ENCODE measurements around the gene STX18.

Gene STX18

DNA sequence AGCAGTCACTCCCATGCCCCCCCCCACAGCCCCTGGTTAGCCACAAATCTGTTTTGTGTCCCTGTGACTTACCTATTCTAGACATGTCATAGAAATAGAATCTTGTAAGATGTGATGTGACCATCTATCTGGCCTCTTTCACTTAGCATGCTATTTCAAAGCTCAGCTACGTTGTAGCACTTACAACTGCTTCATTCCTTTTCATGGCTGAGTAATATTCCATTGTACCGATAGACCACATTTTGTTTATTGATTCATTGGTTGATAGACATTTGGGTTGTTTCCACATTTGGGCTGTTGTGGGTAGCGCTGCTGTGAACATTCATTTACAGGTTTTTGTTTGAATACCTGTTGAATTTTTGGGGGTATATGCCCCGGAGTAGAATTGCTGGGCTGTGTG is 143.4 kb downstream of the STX18 start:
- no peak for DNase-seq (ENCODE audit: low read depth)

DNA sequence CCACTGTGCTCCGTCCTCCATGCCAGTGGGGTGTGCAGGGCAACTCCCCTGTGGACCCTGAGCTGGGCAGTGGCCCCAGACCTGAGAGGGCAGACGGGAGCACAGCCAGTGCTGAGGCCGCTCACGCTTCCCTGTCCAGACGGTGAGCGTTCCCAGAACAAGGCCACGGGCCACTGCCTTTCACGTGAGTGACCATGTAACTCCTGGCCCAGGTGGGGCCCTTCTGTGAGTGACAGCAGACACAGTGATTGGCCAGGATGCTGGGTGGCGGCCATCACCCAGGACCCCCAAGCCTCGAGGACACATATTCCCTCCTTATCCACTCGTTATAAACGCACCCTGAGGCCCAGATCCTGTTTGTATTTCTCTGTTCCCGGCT is 144.4 kb downstream of the STX18 start:
- DNase-seq (ENCODE audit: low read depth) = no peak

DNA sequence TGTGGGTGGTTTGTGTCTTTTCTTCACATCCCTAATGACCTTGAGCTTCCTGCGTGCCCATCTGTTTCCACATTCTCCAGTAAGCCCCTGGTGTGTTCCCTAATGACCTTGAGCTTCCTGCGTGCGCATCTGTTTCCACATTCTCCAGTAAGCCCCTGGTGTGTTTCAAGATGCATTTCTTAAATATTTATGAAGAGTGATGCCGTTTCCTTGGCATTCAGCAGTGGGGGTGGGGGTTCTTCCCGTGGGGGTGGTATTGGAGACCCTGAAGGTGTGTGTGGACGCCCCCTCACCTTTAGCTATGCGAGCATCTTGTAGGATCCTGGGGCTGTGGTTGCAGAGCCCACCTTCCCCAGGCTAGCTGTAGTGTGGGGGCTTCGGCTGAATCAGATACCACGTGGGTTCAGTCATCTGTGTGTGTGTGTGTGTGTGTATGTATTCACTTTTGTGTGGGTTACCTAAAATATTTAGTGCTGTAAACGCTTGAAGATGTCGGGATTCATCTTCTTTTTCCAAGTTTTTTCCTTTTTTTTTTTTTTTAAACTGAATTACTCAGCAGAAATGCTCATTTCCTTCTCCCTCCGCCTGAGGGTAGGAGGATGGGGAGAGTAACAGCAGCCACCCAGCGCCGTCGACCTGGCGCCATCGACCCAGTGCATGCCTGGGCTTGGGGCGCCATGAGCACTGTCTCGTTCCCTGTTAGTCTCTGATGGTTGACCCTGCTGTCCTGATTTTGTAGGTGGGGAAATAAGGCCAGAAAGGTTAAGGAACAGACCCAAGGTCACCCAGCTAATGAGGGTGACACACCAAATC is 145.0 kb downstream of the STX18 start:
- no peak for DNase-seq (ENCODE audit: low read depth)

DNA sequence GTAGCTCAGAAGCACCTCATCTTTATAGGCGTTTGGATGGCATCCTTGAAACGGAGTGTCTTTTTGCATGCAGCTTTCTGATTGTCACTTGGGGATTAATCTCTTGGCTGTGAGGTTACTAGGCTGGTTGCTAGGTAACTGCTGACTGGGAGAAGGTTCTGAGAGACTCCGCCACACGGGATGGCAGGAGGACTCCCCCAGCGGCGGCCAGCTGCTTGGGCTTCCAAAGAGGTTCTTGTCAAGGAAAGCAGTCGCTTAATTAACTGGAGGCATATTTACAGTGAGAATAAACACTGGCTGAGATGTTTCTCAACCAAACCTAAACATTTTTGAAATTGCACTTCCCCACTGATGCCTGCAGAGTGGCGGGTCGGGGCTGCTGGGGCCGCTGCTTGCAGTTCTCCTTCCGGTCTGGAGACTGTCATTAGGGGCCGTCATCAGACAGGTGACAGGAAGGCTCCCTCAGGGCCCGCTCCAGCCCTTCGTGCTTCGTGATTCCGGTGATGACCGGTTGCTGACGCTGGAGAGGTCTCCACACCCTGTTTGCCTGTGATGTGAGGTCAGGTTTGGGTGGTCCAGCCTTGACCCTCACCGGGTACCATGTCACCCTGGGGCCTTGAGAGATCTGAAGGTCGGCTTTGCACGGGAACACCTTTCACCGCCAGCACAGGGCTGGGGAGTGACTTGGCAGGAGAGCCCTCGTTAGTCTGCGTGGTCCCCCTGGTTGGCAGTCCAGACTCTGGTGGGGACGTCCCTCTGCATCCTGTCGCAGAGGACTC is 145.8 kb downstream of the STX18 start:
- DNase-seq (ENCODE audit: low read depth) = no peak

DNA sequence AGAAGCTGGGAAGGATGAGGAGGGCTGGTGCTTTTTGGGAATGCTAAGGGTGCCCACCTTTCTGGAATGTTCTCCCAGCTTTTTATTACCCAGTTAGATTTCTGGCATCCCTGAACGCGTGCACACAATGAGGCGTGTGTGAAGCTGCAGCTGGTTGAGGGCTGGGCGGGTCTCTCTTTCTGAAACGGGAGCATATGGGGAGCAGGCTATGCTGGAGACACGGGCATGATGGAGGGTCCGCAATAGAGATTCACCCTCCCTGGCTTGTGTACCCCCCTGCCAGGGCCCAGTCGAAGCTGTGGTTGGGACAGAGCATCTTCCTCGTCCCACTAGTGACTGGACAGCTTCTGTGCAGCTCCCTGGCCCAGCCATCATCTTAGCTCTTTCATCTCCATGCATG is 146.5 kb downstream of the STX18 start:
- DNase-seq (ENCODE audit: low read depth) = no peak

DNA sequence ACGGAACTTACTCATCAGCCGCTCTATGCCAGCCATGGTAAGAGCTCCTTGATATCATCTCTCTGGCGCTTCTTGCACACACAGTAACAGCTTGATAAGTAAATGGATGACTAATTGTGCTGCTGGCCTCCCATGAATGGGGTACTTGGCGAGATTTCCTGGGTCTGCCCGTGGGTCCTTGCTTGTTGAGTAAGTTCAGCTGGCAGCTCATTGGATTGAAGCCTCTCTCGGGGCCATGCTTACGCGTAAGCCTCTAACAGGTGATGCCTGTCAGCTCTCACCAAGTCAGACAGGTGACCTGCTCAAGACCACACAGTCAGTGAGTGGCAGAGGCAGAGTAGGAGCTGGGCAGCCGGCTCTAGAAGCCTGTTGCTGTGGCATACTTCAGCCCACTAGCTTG is 147.2 kb downstream of the STX18 start:
- no peak for DNase-seq (ENCODE audit: low read depth)

DNA sequence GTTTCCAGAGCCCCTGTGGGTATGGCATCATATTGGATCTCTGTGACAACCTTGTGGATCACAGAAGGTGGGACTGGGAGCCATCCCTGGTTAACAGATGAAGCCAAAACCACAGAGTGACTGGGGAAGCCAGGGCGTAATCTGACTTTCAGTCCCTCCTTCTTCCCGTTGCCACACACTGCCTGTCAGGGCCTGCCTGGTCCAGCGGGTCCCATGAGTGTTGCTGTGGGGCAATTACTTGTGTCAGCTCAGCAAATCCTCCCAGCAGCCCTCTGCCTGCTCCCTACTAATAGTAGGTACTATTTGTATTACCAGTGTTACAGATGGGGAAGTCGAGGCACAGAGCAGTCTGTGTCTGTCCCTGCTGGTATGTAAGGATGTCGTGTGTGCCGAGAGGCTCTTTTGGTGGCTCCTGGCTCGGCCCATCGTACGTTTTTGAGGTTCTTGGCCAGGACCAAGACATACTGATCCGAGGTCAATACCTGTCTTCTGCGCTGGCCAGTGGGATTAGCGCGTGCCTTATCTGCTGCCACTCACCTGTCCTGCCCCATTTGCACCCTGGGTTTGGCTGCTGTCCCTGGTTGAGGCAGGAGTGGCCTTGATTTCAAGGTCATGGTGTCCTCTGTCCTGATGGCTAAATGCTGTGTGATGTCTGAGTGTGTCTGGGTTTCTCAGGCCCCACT is 149.2 kb downstream of the STX18 start:
- no peak for DNase-seq (ENCODE audit: low read depth)

DNA sequence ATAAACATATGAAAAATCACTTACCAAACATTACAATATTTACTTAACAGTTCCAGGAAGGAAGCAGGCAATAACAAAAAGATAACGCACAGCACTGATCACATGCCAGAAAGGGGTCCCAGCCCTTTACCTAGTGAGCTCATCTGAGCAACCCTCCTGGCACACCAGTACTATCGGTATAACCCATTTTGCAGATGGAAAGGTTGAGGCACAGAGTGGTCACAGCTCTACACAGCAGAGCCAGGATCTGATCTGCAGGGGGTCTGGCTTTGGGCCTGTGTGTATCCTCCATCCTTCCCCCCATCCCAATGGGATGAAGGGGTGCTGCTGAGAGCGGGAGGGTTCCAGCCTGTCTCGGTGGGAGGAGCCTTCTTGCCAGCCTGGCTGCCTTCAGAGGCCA is 150.0 kb downstream of the STX18 start:
- no peak for DNase-seq (ENCODE audit: low read depth)

DNA sequence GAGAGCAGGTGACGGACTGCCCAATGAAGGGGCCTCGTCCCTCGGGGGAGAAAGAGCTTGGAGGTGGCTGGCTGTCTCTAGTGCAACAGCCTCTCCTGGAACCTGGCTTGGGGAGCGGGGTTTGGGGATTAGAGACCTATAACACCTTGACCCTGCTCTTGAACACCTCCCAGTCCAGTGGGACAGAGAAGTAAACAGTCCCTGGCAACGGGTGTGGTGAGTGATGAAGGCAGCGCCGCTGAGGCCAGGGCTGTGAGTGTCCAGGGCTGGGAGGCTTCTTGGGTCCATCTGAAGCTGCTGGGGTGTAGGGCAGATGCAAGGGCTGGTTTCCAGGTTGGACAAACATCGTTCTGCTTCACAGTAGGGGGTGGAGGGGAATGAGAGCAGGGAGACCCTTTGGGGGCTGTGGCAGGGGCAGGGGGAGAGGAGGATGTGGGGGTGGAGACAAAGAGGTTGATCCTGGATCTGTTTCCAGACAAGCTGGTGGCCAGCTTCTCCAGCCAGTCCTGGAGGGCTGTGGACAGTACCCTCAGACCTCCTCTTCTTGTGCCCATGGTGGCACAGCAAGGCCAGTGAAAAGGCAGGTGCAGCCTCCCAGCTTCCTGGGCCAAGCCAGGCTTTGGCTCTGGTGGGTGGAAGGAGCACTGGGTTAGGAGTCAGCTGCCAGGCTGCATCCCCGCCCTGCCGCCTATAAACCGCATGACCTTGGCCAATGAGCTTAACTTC is 151.2 kb downstream of the STX18 start:
- DNase-seq (ENCODE audit: low read depth) = no peak

DNA sequence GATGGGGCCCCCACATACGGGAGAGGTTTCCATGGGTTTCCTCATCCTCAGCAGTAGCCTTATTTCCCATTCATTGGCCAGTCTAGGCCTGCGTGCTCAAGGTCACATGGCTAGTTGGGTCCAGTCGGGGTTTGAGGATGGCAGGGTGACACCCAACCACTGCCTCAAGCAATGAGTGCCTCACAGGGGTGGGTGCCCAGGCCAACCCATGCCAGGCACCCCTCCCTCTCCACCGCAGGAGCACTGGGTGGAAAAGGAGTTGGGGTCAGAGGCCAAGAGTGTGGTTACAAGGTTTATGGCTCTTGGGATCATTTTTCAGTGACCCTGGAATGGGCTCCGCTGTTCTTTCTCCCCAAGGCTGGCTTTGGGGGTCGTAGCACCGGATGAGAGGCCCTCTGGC is 151.8 kb downstream of the STX18 start:
- no peak for DNase-seq (ENCODE audit: low read depth)

DNA sequence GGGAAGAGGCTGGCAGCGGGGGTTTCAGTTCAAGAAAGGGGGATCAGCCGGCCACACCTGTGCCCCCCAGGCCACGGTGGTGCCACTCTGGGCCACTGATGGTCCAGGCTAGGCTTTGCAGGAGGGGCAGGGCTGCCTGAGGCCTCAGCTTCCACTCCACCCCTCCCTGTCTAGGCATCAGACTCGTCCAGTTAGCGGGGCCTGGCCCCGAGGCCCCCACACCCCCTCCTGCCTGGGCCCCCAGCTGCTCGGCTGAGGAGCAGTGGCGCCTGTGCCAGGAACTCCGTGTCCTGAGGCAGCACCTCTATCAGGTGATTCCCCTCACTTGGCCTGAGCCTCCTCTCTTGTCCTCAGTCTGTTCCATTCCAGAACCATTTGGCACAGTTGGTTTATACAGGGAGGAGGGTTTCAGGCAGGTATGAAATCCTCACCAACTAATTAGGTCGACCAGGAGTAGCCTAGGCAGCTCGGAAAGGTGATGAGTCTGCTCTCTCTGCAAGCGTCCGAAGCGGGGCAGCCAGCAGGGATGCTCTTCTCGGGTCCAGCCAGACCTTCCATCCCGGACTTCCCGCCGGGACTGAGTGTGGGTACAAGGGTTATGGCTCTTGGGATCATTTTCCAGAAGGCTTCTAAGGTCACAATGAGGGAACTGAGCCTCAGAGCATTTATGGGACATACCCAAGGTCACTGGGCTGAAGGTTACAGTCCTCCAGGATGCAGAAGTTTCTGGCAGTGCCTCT is 152.8 kb downstream of the STX18 start:
- no peak for DNase-seq (ENCODE audit: low read depth)

DNA sequence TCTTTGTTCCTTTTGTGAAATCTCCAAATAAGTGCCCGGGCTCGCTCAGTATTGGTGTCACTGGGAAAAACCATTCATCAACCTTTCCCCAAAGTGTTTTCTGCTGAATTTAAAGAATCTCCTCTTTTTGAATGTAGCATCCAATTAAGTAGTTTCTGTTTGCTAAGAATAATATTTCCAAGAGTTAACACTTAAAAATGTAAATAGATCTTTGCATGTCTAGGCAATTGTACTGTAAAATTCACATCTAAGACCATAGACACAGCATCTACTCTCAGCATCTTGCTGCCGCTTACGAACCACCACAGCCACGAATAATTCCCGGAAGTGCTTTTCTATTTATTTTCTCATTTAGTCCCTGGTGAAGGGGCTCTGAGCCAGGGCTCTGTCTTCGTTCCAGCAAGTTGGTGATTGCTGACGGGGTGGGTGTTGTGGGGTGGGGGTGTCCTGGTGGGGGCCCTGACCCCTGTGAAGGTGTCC is 153.5 kb downstream of the STX18 start:
- DNase-seq (ENCODE audit: low read depth) = no peak

DNA sequence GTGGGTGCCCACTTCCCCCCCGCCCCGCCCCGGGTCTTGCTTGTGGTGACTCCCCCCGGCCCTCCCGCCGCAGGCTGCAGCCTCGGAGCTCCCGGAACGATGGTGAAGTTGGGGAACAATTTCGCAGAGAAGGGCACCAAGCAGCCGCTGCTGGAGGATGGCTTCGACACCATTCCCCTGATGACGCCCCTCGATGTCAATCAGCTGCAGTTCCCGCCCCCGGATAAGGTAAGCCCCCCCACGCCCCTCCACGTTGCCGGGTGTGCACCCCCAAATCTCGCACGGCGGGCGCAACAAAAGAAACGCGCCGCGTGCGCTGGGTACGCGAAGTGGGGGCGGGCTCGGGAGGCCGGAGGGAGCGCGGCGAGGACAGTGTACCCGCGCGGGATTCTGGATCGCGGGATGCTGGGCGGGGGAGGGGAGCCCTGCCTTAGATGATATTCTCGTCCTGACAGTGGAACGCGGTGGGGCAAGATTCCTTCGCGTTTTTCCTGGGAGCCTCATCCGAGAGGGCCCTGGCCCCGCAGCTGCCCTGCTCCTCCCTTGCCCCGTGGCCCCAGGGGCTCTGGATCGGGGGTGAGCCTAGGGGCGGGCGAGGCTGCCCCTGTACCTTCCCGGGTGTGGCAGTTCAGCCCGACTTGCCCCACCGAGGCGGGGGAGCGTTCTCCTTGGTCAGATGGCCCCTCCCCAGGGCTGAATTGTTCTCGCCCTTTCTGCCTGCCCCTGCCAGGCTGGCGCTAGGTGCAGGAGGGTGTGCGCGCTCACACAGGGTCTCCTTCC is 154.1 kb downstream of the STX18 start:
- no peak for DNase-seq (ENCODE audit: low read depth)

DNA sequence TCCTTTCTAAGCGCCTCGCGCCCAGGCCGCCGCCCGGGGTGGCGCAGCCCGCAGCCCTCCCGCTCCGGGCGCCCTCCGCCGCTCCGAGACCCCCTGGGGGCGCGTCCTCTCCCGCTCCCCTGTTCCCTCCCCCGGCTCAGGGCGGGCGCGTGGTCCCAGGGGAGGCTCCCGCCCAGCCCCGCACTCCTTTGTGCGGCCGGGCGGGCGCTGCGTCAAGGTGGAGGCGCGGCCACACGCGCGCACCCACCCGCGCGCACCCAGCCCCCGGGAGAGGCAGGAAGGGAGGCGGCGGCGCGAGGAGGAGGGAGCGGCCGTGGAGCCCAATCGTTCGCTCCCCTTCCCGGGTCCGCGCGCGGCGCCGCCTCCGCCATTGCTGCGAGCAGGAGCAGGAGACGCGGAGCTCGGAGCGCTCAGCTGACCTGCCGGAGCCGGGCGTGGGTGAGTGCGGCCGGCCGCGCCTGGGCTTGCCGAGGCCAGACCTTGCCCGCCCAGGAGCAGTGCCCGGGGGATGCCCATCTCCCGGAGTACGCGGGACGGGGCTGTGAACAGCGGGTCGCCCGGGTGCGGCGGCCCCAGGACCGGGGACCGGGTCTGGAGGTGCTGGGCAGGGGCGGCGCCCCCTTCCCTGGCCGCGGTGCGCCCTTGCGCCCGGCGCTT is 155.0 kb downstream of the STX18 start, which contains the start of gene NSG1:
Gene NSG1, plus strand, starts transcription at position 367 of the 657 bp plus-strand sequence. CDS start 528 bp downstream, outside the sequence.
- peak; percentile 14 for DNase-seq (ENCODE audit: low read depth)

DNA sequence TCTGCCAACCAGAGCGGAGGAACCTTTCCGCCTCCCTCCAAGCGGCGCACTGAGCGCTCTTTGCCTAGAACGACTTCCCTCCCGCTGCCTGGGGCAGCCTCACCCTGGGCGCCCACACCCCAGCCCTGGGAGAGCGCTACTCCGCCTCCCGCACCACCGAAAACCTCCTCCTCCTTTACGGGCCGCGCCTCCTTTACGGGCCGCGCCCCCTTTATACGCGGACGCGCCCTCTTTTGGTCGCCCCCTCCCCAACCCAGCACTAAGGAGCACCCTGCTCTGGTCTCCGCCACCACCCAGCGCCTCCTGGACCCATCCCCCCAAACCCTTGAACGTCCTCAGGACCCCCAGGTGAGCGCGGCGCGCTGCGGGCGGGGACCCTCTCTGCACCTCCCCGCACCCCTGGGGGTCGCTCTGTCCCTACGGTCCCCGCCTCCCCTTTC is 155.5 kb downstream of the STX18 start:
- DNase-seq (ENCODE audit: low read depth) = no peak

DNA sequence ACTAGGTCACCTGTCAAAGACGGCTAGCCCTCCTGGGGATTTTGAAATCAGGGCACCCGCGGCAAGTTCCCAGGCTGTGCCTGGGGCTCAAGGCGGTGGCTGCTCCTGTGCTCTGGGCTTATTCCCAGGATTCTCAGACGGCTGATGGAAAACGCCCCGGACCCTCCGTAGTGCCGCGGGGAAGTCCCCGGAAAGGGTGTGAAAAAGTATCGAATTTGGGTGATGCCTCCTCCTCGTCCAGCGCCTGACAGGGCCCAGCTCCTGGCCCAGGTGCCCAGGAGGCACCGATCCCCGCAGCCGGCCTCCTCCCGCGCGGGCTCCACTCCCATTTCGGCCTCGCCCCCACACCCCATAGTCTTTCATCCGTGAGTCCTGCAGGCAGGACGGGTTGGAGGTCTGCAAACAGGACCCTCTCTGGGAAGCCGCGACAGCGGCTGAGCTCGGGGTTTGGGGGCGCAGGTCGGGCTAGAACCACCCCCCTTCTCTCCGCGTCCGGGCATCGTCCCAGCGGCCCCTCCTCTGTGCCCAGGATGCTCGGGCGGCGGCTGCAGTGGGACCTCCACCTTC is 156.0 kb downstream of the STX18 start:
- DNase-seq (ENCODE audit: low read depth) = no peak

DNA sequence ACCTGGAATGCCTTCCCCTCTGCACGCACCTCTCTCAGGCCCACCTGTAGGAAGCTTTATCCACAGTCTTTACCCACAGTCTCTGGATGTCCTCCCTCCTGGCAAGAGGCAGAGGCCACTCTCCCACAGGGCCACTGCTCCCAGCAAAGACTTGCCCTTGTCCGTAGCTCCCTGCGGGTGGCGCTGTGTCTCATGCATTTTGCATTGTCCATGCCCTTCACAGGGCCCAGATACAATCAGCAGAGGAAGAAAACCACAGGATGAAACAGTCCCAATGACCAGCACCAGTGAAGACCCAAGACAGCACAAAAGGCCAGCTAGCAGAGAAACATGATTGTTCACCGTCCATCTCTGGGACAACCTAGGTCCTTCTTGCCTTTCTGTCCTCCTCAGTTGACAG is 157.0 kb downstream of the STX18 start:
- DNase-seq (ENCODE audit: low read depth) = no peak

DNA sequence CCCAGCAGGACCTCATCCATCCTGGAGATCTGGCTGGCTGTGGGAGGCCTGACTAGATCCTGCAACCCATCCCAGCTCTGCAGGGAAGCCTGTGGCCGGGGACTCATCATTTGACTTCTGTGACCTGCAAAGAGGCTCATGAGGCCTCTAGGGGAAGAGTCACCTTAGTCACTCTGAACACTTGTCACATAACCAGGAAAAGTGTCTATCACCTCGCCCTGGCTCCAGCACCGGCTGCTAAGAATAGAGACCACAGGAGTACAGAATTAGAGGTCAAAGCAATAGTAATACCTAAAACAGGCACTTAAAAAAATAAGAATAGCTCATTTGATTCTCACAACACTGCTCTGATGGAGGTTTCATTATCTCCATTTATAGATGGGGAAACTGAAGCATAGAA is 158.8 kb downstream of the STX18 start:
- DNase-seq (ENCODE audit: low read depth) = no peak

DNA sequence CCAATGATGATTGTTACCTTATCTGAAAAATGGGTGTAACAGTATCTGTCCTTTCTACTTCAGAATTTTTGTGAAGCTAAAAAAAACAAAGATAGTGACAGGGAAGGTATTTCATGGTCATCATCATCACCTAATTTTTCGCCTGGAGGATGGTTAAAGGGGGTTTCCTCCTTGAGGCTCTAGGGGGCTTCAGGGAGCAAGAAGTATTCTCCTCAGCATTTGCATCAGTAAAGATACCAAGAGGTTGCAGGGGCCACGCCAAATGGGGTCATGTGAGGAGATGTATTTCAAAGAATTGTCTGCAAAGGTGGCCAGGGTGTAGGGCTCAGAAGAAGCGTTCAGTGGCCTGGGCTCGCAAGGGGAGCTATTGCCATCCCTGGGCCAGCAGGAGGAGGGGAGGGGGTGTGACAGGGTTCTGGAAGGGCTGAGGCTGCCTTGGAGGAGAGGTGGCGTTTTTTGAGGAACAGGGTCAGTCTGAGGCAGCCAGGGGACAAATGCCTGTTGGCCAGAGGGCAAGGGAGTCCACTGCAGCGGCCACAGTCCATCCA is 162.2 kb downstream of the STX18 start:
- no peak for DNase-seq (ENCODE audit: low read depth)
